ENCODE measurements around the gene SEC11C.

DNA sequence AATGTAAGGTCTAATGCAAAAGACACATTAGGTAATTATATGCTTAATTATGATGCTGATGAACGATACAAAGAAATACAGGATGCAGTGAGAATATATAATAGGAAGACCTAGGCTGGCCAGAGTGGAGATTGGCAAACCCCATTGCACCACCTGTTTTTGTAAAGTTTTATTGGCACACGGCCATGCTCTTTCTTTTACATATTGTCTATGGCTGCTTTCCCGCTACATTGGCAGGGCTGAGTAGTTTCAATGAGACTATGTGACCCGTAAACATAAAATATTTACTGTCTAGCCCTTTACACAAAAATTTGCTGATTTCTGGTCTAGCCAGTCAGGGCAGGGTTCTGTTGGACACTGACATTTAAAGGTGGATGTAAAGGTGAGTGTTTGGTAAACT lies 5.4 kb downstream of the SEC11C start:
- TF ChIP-seq, protein P1, sequence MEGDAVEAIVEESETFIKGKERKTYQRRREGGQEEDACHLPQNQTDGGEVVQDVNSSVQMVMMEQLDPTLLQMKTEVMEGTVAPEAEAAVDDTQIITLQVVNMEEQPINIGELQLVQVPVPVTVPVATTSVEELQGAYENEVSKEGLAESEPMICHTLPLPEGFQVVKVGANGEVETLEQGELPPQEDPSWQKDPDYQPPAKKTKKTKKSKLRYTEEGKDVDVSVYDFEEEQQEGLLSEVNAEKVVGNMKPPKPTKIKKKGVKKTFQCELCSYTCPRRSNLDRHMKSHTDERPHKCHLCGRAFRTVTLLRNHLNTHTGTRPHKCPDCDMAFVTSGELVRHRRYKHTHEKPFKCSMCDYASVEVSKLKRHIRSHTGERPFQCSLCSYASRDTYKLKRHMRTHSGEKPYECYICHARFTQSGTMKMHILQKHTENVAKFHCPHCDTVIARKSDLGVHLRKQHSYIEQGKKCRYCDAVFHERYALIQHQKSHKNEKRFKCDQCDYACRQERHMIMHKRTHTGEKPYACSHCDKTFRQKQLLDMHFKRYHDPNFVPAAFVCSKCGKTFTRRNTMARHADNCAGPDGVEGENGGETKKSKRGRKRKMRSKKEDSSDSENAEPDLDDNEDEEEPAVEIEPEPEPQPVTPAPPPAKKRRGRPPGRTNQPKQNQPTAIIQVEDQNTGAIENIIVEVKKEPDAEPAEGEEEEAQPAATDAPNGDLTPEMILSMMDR (IDR thresholded peaks at IDR 0.05) = no peak
- no peak for TF ChIP-seq POLR2AphosphoS5 (IDR thresholded peaks at IDR 0.05)
- no peak for TF ChIP-seq POLR2A (IDR thresholded peaks at IDR 0.05)

Measured in breast epithelium (tissue), 3 donors.